HepG2 (cell line): ENCODE measurements around the gene SMIM24. TPM values are rescaled to one million over a fixed set of nuclear protein-coding genes. Genes with fewer than 3 reads are reported as not detected.

ENCODE experiments used
- ATAC-seq: fragments of 200-7000 bp; cut with Tn5 transposase; 3 replicates; pipeline ENCODE4 v1.9.1; 2020; ENCODE audit warnings: mild to moderate bottlenecking, moderate library complexity
- BruUV-seq: library from RNA; stranded (reverse); fragments of 400-500 nt; replicated peaks from 2 replicates; lab custom pipeline; 2021; lab: Mats Ljungman, UMichigan
- CTCF ChIA-PET: fragments of 300-600 bp; formaldehyde crosslinking; extraction: SDS; loops from one replicate; lab custom pipeline; 2021; ENCODE audit warnings: low total read pairs, inconsistent platforms, low intra/inter-chr PET ratio; lab: Yijun Ruan, JAX
- POLR2A ChIA-PET: fragments of 350-600 bp; sonication (Branson Sonifier 250); formaldehyde crosslinking; loops from one replicate; lab custom pipeline; 2020; ENCODE audit warnings: antibody characterized with exemption, inconsistent platforms; lab: Yijun Ruan, JAX
- DNase-seq: peaks from one replicate; pipeline ENCODE4 v3.0.0-alpha.2; 2015; ENCODE audit warnings: low spot score
- FAIRE-seq: peaks from 3 replicates; lab custom pipeline; 2011; peaks lifted over from hg19 to GRCh38; lab: Jason Lieb, UNC
- H2AFZ ChIP-seq: one replicate; pipeline ENCODE4 v1.6.1; 2011; ENCODE audit warnings: low read length, inconsistent platforms
- H3K27ac ChIP-seq: fragments of 300-600 bp; 3 replicates; pipeline ENCODE4 v1.8.0; 2011; ENCODE audit warnings: mixed run types, mild to moderate bottlenecking, mixed read lengths, low read length, inconsistent platforms; ENCODE audit not compliant: insufficient read depth; ENCODE audit errors: extremely low read length
- H3K27me3 ChIP-seq, 2 experiments: fragments of 200-600 bp in 1 of 2; 2 replicates in 1 of 2; 3 replicates in 1 of 2; pipeline versions ENCODE4 v1.6.0 to v1.8.0; 2011; ENCODE audit warnings: low read length in 2 of 2, mild to moderate bottlenecking in 2 of 2, moderate library complexity in 2 of 2, inconsistent platforms in 1 of 2; ENCODE audit not compliant: insufficient read depth in 2 of 2, control insufficient read depth in 1 of 2
- H3K36me3 ChIP-seq, 2 experiments: fragments of 200-600 bp in 1 of 2; replicated peaks in 1 of 2; 2 replicates in 1 of 2; 3 replicates in 1 of 2; pipeline versions ENCODE4 v1.5.1 to v1.8.0; 2011; ENCODE audit warnings: low read length in 2 of 2, inconsistent platforms in 1 of 2; ENCODE audit not compliant: insufficient read depth in 2 of 2, control insufficient read depth in 1 of 2
- H3K4me1 ChIP-seq: 2 replicates; pipeline ENCODE4 v1.5.1; 2012; ENCODE audit warnings: low read length, inconsistent platforms; ENCODE audit not compliant: insufficient read depth
- H3K4me2 ChIP-seq: 2 replicates; pipeline ENCODE4 v1.6.0; 2011; ENCODE audit warnings: low read depth, low read length, inconsistent platforms
- H3K4me3 ChIP-seq, 3 experiments: fragments of 200-600 bp in 1 of 3; sonication (generic), shearing (Covaris generic) in 1 of 3; replicated peaks in 1 of 3; 2 replicates each; pipeline ENCODE4 v1.5.1; 2011 to 2016; ENCODE audit warnings: low read length in 3 of 3, inconsistent platforms in 2 of 3, low read depth in 2 of 3, mild to moderate bottlenecking in 2 of 3, control low read depth in 1 of 3, mixed read lengths in 1 of 3; ENCODE audit not compliant: insufficient read depth in 1 of 3
- H3K79me2 ChIP-seq: one replicate; pipeline ENCODE4 v1.6.1; 2011; ENCODE audit warnings: low read length, inconsistent platforms; ENCODE audit not compliant: insufficient read depth
- H3K9ac ChIP-seq: 2 replicates; pipeline ENCODE4 v1.6.0; 2011; ENCODE audit warnings: mild to moderate bottlenecking, low read depth, low read length, inconsistent platforms; ENCODE audit not compliant: insufficient read depth
- H3K9me3 ChIP-seq: 2 replicates; pipeline ENCODE4 v1.5.1; 2012; ENCODE audit warnings: mild to moderate bottlenecking, low read length
- H4K20me1 ChIP-seq: 2 replicates; pipeline ENCODE4 v1.6.0; 2011; ENCODE audit warnings: inconsistent platforms, mild to moderate bottlenecking, low read length, moderate library complexity; ENCODE audit not compliant: insufficient read depth
- BCL3 ChIP-seq: sonication (generic); formaldehyde crosslinking; IDR thresholded peaks from 2 replicates; pipeline ENCODE4 v1.5.1; 2020; ENCODE audit warnings: mild to moderate bottlenecking, missing genetic modification reagents, moderate library complexity
- CENPX ChIP-seq: sonication (generic); formaldehyde crosslinking; IDR thresholded peaks from 2 replicates; pipeline ENCODE4 v1.9.0; 2021; ENCODE audit warnings: mild to moderate bottlenecking, missing genetic modification reagents, moderate library complexity
- HMG20B ChIP-seq: conservative IDR thresholded peaks from 2 replicates; pipeline ENCODE4 v1.6.1; 2016; ENCODE audit warnings: missing genetic modification reagents, missing compliant biosample characterization
- IRF2 ChIP-seq: IDR thresholded peaks from 2 replicates; pipeline ENCODE4 v1.6.1; 2018; ENCODE audit warnings: missing genetic modification reagents, missing compliant biosample characterization
- JUNB ChIP-seq: sonication (generic); formaldehyde crosslinking; IDR thresholded peaks from 2 replicates; pipeline ENCODE4 v1.8.0; 2022; ENCODE audit warnings: missing genetic modification reagents, mild to moderate bottlenecking, borderline replicate concordance
- MTA1 ChIP-seq: sonication (generic); formaldehyde crosslinking; IDR thresholded peaks from 2 replicates; pipeline ENCODE4 v1.4.0; 2020; ENCODE audit warnings: missing genetic modification reagents, mild to moderate bottlenecking, borderline replicate concordance
- NFIB ChIP-seq: sonication (generic); formaldehyde crosslinking; IDR thresholded peaks from 2 replicates; pipeline ENCODE4 v1.9.0; 2021; ENCODE audit warnings: missing genetic modification reagents, mild to moderate bottlenecking, borderline replicate concordance
- PATZ1 ChIP-seq: sonication (generic); formaldehyde crosslinking; IDR thresholded peaks from 2 replicates; pipeline ENCODE4 v1.4.0; 2020; ENCODE audit warnings: missing genetic modification reagents
- TAF15 ChIP-seq: fragments of 200-400 bp; formaldehyde crosslinking; IDR thresholded peaks from one replicate; pipeline ENCODE4 v1.6.1; 2018; ENCODE audit warnings: mild to moderate bottlenecking, low read depth, low read length; ENCODE audit not compliant: poor library complexity, severe bottlenecking
- ZNF260 ChIP-seq: sonication (generic); formaldehyde crosslinking; IDR thresholded peaks from 2 replicates; pipeline ENCODE4 v1.4.0; 2020; ENCODE audit warnings: missing genetic modification reagents, low read depth, mild to moderate bottlenecking, borderline replicate concordance
- ZNF451 ChIP-seq: sonication (generic); formaldehyde crosslinking; IDR thresholded peaks from 2 replicates; pipeline ENCODE4 v1.5.0; 2020; ENCODE audit warnings: mild to moderate bottlenecking, missing genetic modification reagents
- ZNF615 ChIP-seq: sonication (generic); formaldehyde crosslinking; IDR thresholded peaks from 2 replicates; pipeline ENCODE4 v1.5.0; 2020; ENCODE audit warnings: mild to moderate bottlenecking, missing genetic modification reagents, borderline replicate concordance
- WGBS: methylation state at CpG from one replicate; pipeline ENCODE4 v1.1.6; 2017; ENCODE audit warnings: low lambda C conversion rate; 5-methylcytosine and 5-hydroxymethylcytosine counted together
- in situ Hi-C: cut with HindIII; loops from 2 replicates; pipeline ENCODE4 v1.10.0; 2017; ENCODE audit warnings: low pct_unique_long_range_greater_than_20kb; ENCODE audit not compliant: extremely low pct_ligation_motif_present
- intact Hi-C: fragments of 100-400 bp; cut with micrococcal nuclease; formaldehyde crosslinking; loops from one replicate; pipeline ENCODE4 v1.10.0; 2022; ENCODE audit not compliant: unreplicated experiment
- polyA plus RNA-seq, 8 experiments: library from polyadenylated mRNA; depleted of rRNA in 3 of 8; stranded (reverse) in 7 of 8; unstranded in 1 of 8; fragments of >200 nt; fragmentation: Illumina TruSeq in 4 of 8; extraction: Trizol in 4 of 8; gene quantifications; 2 replicates each; pipeline versions ENCODE4 v1.2.1 to v1.2.3, GENCODE V29; 2011 to 2016; ENCODE audit warnings: low read depth in 4 of 8, missing spikeins in 1 of 8, mixed read lengths in 1 of 8; ENCODE audit not compliant: insufficient read depth in 1 of 8
- total RNA-seq, 5 experiments: library from RNA; depleted of rRNA; stranded (reverse); fragments of >200 nt; fragmentation: Illumina TruSeq; extraction: Trizol; gene quantifications; 2 replicates each; pipeline ENCODE4 v1.2.3, GENCODE V29; 2016; ENCODE audit warnings: low read depth in 1 of 5
- TF ChIP-seq, protein P1 (sequence below): sonication (generic); formaldehyde crosslinking; IDR thresholded peaks from 2 replicates; pipeline ENCODE4 v1.8.0; 2022; ENCODE audit warnings: missing genetic modification reagents, low read depth, mild to moderate bottlenecking, borderline replicate concordance
- TF ChIP-seq, protein P2 (sequence below): sonication (generic); formaldehyde crosslinking; IDR thresholded peaks from 2 replicates; pipeline ENCODE4 v1.4.0; 2020; ENCODE audit warnings: missing genetic modification reagents
- TF ChIP-seq, protein P3 (sequence below): sonication (generic); formaldehyde crosslinking; IDR thresholded peaks from 2 replicates; pipeline ENCODE4; 2020; ENCODE audit warnings: missing genetic modification reagents, mild to moderate bottlenecking, borderline replicate concordance

Gene SMIM24
- total and polyA plus RNA-seq, 2 of the 13 experiments (the other 11 are each of a cell fraction or from before 2014, with no cell fraction given) = 11.2 to 70.6 TPM

GRCh38 chr19:3470500-3471128 lies 9.7 kb downstream of the SMIM24 start:
- Histone ChIP-seq H3K4me2 (no peak overlapping the region), H3K27me3 (peaks cover 0 to 1% of the 10 kb centered on the region in 2 experiments; a peak in 1 of 5 replicates), H3K79me2 (no peaks in the 10 kb centered on the region), H3K36me3 (no peaks in the 10 kb centered on the region), H3K27ac (no peak overlapping the region), H3K4me3 (no peak overlapping the region), H3K9ac (no peak overlapping the region), H4K20me1 (no peaks in the 10 kb centered on the region), H3K4me1 (peaks cover 12% of the 10 kb centered on the region), H2AFZ (no peak overlapping the region), H3K9me3 (no peaks in the 10 kb centered on the region)
- WGBS = 62% methylated on average over 11 of the region's 11 CpGs
- DNase-seq (no peak), ATAC-seq (no peak), FAIRE-seq (no peak)
- intact Hi-C loops = loop anchor here (5.0 kb wide), 1 partner anchor 143 kb away; no protein-coding TSS in a partner anchor
- ChIA-PET CTCF (interaction anchor here (6.0 kb wide), 1 partner anchor 145 kb away, joined by 48 read pairs; no protein-coding TSS in a partner anchor), POLR2A (no interaction called here)
- BruUV-seq = no TSS peak
- in situ Hi-C loops = loop anchor here (5.0 kb wide), 1 partner anchor 148 kb away; no protein-coding TSS in a partner anchor
- TF ChIP-seq PATZ1 (CRISPR knock-in tag) (no peak), CENPX (CRISPR knock-in tag) (no peak), ZNF451 (CRISPR knock-in tag) (no peak), BCL3 (CRISPR knock-in tag) (no peak), HMG20B (no peak), ZNF615 (CRISPR knock-in tag) (no peak), ZNF260 (CRISPR knock-in tag) (no peak), MTA1 (no peak), JUNB (no peak), TAF15 (no peak), NFIB (CRISPR knock-in tag) (no peak), IRF2 (CRISPR knock-in tag) (no peak)
- TF ChIP-seq, protein P1, sequence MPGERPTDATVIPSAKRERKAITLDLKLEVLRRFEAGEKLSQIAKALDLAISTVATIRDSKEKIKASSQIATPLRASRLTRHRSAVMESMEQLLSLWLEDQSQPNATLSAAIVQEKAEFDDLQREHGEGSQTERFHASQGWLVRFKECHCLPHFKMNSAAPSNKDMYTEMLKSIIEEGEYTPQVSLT (CRISPR knock-in tag) = no peak
- TF ChIP-seq, protein P2, sequence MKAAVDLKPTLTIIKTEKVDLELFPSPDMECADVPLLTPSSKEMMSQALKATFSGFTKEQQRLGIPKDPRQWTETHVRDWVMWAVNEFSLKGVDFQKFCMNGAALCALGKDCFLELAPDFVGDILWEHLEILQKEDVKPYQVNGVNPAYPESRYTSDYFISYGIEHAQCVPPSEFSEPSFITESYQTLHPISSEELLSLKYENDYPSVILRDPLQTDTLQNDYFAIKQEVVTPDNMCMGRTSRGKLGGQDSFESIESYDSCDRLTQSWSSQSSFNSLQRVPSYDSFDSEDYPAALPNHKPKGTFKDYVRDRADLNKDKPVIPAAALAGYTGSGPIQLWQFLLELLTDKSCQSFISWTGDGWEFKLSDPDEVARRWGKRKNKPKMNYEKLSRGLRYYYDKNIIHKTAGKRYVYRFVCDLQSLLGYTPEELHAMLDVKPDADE (CRISPR knock-in tag) = no peak
- TF ChIP-seq, protein P3, sequence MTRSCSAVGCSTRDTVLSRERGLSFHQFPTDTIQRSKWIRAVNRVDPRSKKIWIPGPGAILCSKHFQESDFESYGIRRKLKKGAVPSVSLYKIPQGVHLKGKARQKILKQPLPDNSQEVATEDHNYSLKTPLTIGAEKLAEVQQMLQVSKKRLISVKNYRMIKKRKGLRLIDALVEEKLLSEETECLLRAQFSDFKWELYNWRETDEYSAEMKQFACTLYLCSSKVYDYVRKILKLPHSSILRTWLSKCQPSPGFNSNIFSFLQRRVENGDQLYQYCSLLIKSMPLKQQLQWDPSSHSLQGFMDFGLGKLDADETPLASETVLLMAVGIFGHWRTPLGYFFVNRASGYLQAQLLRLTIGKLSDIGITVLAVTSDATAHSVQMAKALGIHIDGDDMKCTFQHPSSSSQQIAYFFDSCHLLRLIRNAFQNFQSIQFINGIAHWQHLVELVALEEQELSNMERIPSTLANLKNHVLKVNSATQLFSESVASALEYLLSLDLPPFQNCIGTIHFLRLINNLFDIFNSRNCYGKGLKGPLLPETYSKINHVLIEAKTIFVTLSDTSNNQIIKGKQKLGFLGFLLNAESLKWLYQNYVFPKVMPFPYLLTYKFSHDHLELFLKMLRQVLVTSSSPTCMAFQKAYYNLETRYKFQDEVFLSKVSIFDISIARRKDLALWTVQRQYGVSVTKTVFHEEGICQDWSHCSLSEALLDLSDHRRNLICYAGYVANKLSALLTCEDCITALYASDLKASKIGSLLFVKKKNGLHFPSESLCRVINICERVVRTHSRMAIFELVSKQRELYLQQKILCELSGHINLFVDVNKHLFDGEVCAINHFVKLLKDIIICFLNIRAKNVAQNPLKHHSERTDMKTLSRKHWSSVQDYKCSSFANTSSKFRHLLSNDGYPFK (CRISPR knock-in tag) = no peak
